K562 (cell line): ENCODE measurements around the gene KNTC1. TPM values are rescaled to one million over a fixed set of nuclear protein-coding genes. Genes with fewer than 3 reads are reported as not detected.

Experiments used
- E2F6 ChIP-seq, 2 experiments: IDR thresholded peaks; 2 replicates each; pipeline ENCODE4 v1.6.1; 2011; ENCODE audit warnings: borderline replicate concordance in 1 of 2, control low read depth in 1 of 2, low read depth in 1 of 2, low read length in 1 of 2, mild to moderate bottlenecking in 1 of 2, mixed read lengths in 1 of 2, moderate library complexity in 1 of 2; ENCODE audit not compliant: insufficient read depth in 1 of 2, insufficient read length in 1 of 2, poor library complexity in 1 of 2, severe bottlenecking in 1 of 2; ENCODE audit errors: extremely low read depth in 1 of 2
- HBP1 ChIP-seq: fragments of 450-650 bp; formaldehyde crosslinking; IDR thresholded peaks from 2 replicates; pipeline ENCODE4 v1.4.0; 2022; ENCODE audit warnings: missing genetic modification characterization
- HCFC1 ChIP-seq: IDR thresholded peaks from 2 replicates; pipeline ENCODE4 v1.6.1; 2012; ENCODE audit warnings: low read depth, low read length, improper control_type of control experiment
- HNRNPLL ChIP-seq: fragments of 200-400 bp; formaldehyde crosslinking; IDR thresholded peaks from 2 replicates; pipeline ENCODE4 v1.6.1; 2017; ENCODE audit warnings: low read length, low read depth, mild to moderate bottlenecking; ENCODE audit not compliant: poor library complexity, severe bottlenecking
- IRF2 ChIP-seq: sonication (generic); formaldehyde crosslinking; IDR thresholded peaks from 2 replicates; pipeline ENCODE4 v1.8.1; 2022; ENCODE audit warnings: mild to moderate bottlenecking, missing genetic modification reagents
- TAF7 ChIP-seq: fragments of 450-650 bp; IDR thresholded peaks from 2 replicates; pipeline ENCODE4 v1.6.1; 2016; ENCODE audit warnings: missing genetic modification characterization, missing compliant biosample characterization
- THAP12 ChIP-seq: fragments of 250-450 bp; sonication (Bioruptor Pico); IDR thresholded peaks from 2 replicates; pipeline ENCODE4 v1.9.0; 2021; ENCODE audit warnings: mild to moderate bottlenecking, inconsistent platforms
- THRB ChIP-seq: fragments of 450-650 bp; formaldehyde crosslinking; conservative IDR thresholded peaks from 2 replicates; pipeline ENCODE4 v1.4.0; 2022; ENCODE audit warnings: mild to moderate bottlenecking, missing genetic modification characterization
- YY1 ChIP-seq, 3 experiments: IDR thresholded peaks; 2 replicates each; pipeline ENCODE4 v1.6.1; 2011; ENCODE audit warnings: low read length in 2 of 3, mild to moderate bottlenecking in 2 of 3, moderate library complexity in 2 of 3, borderline replicate concordance in 1 of 3, control low read depth in 1 of 3, low read depth in 1 of 3; ENCODE audit not compliant: insufficient read depth in 3 of 3, insufficient replicate concordance in 2 of 3, control insufficient read depth in 1 of 3, insufficient read length in 1 of 3; ENCODE audit errors: extremely low read depth in 1 of 3
- ZFPM2 ChIP-seq: fragments of 250-450 bp; sonication (Bioruptor Pico); IDR thresholded peaks from 2 replicates; pipeline ENCODE4 v1.5.1; 2022; ENCODE audit warnings: mild to moderate bottlenecking
- ZKSCAN3 ChIP-seq: fragments of 250-450 bp; sonication (Bioruptor Pico); IDR thresholded peaks from 2 replicates; pipeline ENCODE4 v1.4.0; 2020
- ZNF197 ChIP-seq: fragments of 200-800 bp; sonication (Bioruptor generic); IDR thresholded peaks from 2 replicates; pipeline ENCODE4 v1.6.1; 2016; ENCODE audit warnings: low read depth, missing genetic modification characterization, missing compliant biosample characterization
- ZNF431 ChIP-seq: sonication (generic); formaldehyde crosslinking; IDR thresholded peaks from 2 replicates; pipeline ENCODE4 v1.8.0; 2022; ENCODE audit warnings: mild to moderate bottlenecking, missing genetic modification reagents
- ZNF518B ChIP-seq: fragments of 250-450 bp; sonication (Bioruptor Pico); IDR thresholded peaks from 2 replicates; pipeline ENCODE4 v1.5.0; 2021; ENCODE audit warnings: mild to moderate bottlenecking, moderate library complexity
- polyA plus RNA-seq, 8 experiments: library from polyadenylated mRNA; depleted of rRNA in 4 of 8; stranded (reverse) in 5 of 8; unstranded in 3 of 8; fragments of >200 nt; fragmentation: Nextera tagmentation in 2 of 8; fragmentation: Illumina TruSeq in 1 of 8; extraction: Ambion mirVana in 2 of 8; extraction: Trizol in 1 of 8; gene quantifications; 2 replicates each; pipeline versions ENCODE4 v1.2.1 to v1.2.3, GENCODE V29; 2011 to 2014; ENCODE audit warnings: inconsistent platforms in 1 of 8, missing spikeins in 1 of 8
- total RNA-seq, 7 experiments: library from RNA; depleted of rRNA in 6 of 7; stranded (reverse); fragments of >200 nt in 6 of 7; fragmentation: Illumina TruSeq in 2 of 7; extraction: Trizol in 2 of 7; gene quantifications; 2 replicates each; pipeline versions ENCODE4 v1.2.1 to v1.2.3, GENCODE V29; 2011 to 2021; ENCODE audit warnings: low replicate concordance in 1 of 7

Gene KNTC1
- total and polyA plus RNA-seq, 9 of the 15 experiments (the other 6 are each of a cell fraction or from before 2014, with no cell fraction given), result 38.9 to 135 (median 99.6) TPM

GRCh38 chr12:122526683-122527477, at the start of gene KNTC1, which contains the start of gene RSRC2 (continued):
- peak; percentile 77; the same call in 1 of the 2 replicates for TF ChIP-seq THRB (CRISPR knock-in tag)
- TF ChIP-seq E2F6 (IDR thresholded peaks at IDR 0.05; ENCODE audit: borderline replicate concordance in 1 of 2, extremely low read depth in 1 of 2, insufficient read depth in 1 of 2, insufficient read length in 1 of 2, low read depth in 1 of 2, low read length in 1 of 2, poor library complexity in 1 of 2, severe bottlenecking in 1 of 2), result peak; percentile 90 to 95
- TF ChIP-seq IRF2, result no peak
- TF ChIP-seq HCFC1, result peak; percentile 63
- peak; percentile 33; the same call in 1 of the 2 replicates for TF ChIP-seq ZFPM2 (CRISPR knock-in tag)
- peak; percentile 90 for TF ChIP-seq HNRNPLL
- peak; percentile 98 for TF ChIP-seq TAF7 (tag)
- TF ChIP-seq ZNF197 (CRISPR knock-in tag), result 0 out of 2 replicates have a peak, but pooled peaks have one; percentile 53
- no peak for TF ChIP-seq ZNF431 (CRISPR knock-in tag)
- peak; percentile 77 for TF ChIP-seq THAP12
- peak; percentile 82 for TF ChIP-seq HBP1 (CRISPR knock-in tag)
- TF ChIP-seq YY1 (IDR thresholded peaks at IDR 0.05; ENCODE audit: borderline replicate concordance in 1 of 3, control insufficient read depth in 1 of 3, extremely low read depth in 1 of 3, insufficient read depth in 3 of 3, insufficient read length in 1 of 3, insufficient replicate concordance in 2 of 3, low read depth in 1 of 3, low read length in 2 of 3), result peak; percentile 95 to 99 (median 99)
- TF ChIP-seq ZKSCAN3 (CRISPR knock-in tag), result no peak
- no peak for TF ChIP-seq ZNF518B (CRISPR knock-in tag)
